ENCODE results near the gene LRRC8D.

LRRC8D gene

DNA sequence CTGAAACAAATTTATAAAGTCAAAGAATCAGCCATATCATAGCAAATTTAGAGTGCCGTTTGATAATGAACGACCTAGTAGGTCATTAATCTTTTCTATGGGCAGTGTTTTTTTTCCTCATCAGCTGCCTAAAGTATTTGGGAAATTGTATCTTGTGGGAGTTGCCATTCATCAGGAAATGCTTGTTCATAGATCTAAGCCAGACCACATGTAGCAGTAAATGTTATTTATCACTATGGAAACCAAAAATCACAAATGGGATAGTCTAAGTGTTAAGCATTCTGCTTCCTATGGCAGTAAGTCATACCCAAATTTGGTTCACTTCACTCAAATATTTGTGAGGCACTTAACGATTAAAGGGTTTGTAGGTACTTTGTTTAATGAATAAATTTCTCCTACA lies 52.9 kb downstream of the LRRC8D start:
- no peaks in the 10 kb centered on the region for H3K9me3 ChIP-seq (ENCODE audit: insufficient read depth, low read length)
- H3K9me2 ChIP-seq (replicated peaks; ENCODE audit: insufficient read depth, low read length), result no peaks in the 10 kb centered on the region
- no peak overlapping the region for H2AFZ ChIP-seq (ENCODE audit: low read depth, low read length, severe bottlenecking)
- no peak overlapping the region for H3K27ac ChIP-seq (ENCODE audit: low read depth, low read length)
- H3K9ac ChIP-seq (ENCODE audit: low read length), result no peak overlapping the region
- TF ChIP-seq EZH2phosphoT487 (conservative IDR thresholded peaks at IDR 0.05; ENCODE audit: low read length), result no peak
- TF ChIP-seq, protein P1, sequence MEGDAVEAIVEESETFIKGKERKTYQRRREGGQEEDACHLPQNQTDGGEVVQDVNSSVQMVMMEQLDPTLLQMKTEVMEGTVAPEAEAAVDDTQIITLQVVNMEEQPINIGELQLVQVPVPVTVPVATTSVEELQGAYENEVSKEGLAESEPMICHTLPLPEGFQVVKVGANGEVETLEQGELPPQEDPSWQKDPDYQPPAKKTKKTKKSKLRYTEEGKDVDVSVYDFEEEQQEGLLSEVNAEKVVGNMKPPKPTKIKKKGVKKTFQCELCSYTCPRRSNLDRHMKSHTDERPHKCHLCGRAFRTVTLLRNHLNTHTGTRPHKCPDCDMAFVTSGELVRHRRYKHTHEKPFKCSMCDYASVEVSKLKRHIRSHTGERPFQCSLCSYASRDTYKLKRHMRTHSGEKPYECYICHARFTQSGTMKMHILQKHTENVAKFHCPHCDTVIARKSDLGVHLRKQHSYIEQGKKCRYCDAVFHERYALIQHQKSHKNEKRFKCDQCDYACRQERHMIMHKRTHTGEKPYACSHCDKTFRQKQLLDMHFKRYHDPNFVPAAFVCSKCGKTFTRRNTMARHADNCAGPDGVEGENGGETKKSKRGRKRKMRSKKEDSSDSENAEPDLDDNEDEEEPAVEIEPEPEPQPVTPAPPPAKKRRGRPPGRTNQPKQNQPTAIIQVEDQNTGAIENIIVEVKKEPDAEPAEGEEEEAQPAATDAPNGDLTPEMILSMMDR (IDR thresholded peaks at IDR 0.05; ENCODE audit: insufficient read depth, low read length, poor library complexity, severe bottlenecking), result no peak
- H3K27me3 ChIP-seq (ENCODE audit: low read length), result no peaks in the 10 kb centered on the region
- H4K20me1 ChIP-seq (ENCODE audit: low read depth, low read length), result peaks cover 3% of the 10 kb centered on the region; the same call in 1 of the 2 replicates
- peaks cover 45% of the 10 kb centered on the region for H3K79me2 ChIP-seq (ENCODE audit: insufficient read depth, low read length)
- H3K4me2 ChIP-seq (ENCODE audit: low read depth, low read length, poor library complexity, severe bottlenecking), result no peak overlapping the region
- peaks cover 4% of the 10 kb centered on the region; the same call in 1 of the 2 replicates for H3K36me3 ChIP-seq (ENCODE audit: low read length)
- H3K4me3 ChIP-seq (ENCODE audit: insufficient read depth, low read length, poor library complexity, severe bottlenecking), result no peak overlapping the region
- no peaks in the 10 kb centered on the region for H3F3A ChIP-seq (ENCODE audit: insufficient read depth)

DNA sequence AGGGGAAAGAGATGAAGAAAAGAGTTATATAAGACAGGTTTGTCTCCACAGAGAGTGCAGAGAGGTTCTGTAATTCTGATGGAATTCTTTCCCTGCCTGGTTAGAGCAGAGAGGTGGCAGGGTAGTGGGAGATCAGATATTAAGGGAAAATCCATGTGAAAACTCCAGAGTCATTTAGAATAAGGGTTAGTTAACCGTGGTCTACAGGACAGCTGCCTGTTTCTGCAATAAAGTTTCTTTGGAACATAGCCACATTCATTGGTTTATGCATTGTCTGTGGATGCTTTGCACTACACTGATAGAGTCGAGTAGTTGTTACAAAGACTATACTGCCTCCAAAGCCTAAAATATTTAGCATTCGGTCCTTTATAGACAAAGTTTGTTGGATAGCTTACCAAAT lies 55.6 kb downstream of the LRRC8D start:
- Histone ChIP-seq H4K20me1 (ENCODE audit: low read depth, low read length) (peaks cover 3% of the 10 kb centered on the region; the same call in 1 of the 2 replicates), H3K4me2 (ENCODE audit: low read depth, low read length, poor library complexity, severe bottlenecking) (no peak overlapping the region), H3K27ac (ENCODE audit: low read depth, low read length) (no peak overlapping the region), H3F3A (ENCODE audit: insufficient read depth) (no peaks in the 10 kb centered on the region), H2AFZ (ENCODE audit: low read depth, low read length, severe bottlenecking) (no peak overlapping the region), H3K9me2 (replicated peaks; ENCODE audit: insufficient read depth, low read length) (no peaks in the 10 kb centered on the region), H3K4me3 (ENCODE audit: insufficient read depth, low read length, poor library complexity, severe bottlenecking) (no peak overlapping the region), H3K79me2 (ENCODE audit: insufficient read depth, low read length) (peaks cover 57% of the 10 kb centered on the region), H3K36me3 (ENCODE audit: low read length) (peaks cover 15% of the 10 kb centered on the region), H3K27me3 (ENCODE audit: low read length) (no peaks in the 10 kb centered on the region), H3K9me3 (ENCODE audit: insufficient read depth, low read length) (peaks cover 9% of the 10 kb centered on the region; the same call in 1 of the 2 replicates), H3K9ac (ENCODE audit: low read length) (no peak overlapping the region)
- TF ChIP-seq EZH2phosphoT487 (conservative IDR thresholded peaks at IDR 0.05; ENCODE audit: low read length), result no peak
- TF ChIP-seq, protein P1 (IDR thresholded peaks at IDR 0.05; ENCODE audit: insufficient read depth, low read length, poor library complexity, severe bottlenecking), result no peak

DNA sequence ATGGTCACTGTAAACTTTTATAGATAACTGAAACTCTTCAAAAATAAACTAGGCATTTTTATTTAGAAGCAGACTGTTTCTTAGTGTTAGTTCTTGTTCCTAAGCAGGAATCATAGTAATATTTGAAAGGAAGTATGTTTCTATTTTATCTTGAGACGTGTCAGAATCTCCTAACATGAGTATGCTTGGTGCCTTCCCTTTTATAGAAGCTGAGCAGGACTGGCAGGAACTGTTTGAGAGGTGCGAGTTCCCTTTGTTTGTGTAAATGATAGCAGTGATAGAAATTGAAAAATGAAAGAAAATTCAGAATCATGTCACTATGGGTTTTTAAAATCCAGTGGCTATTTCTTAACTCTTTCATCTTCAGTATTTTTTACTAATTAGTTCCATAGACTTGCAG lies 56.9 kb downstream of the LRRC8D start:
- no peak for TF ChIP-seq EZH2phosphoT487 (conservative IDR thresholded peaks at IDR 0.05; ENCODE audit: low read length)
- TF ChIP-seq, protein P1 (IDR thresholded peaks at IDR 0.05; ENCODE audit: insufficient read depth, low read length, poor library complexity, severe bottlenecking), result no peak
- no peak overlapping the region for H2AFZ ChIP-seq (ENCODE audit: low read depth, low read length, severe bottlenecking)
- no peak overlapping the region for H3K4me2 ChIP-seq (ENCODE audit: low read depth, low read length, poor library complexity, severe bottlenecking)
- no peaks in the 10 kb centered on the region for H3K9me2 ChIP-seq (replicated peaks; ENCODE audit: insufficient read depth, low read length)
- no peak overlapping the region for H3K9ac ChIP-seq (ENCODE audit: low read length)
- no peaks in the 10 kb centered on the region for H3F3A ChIP-seq (ENCODE audit: insufficient read depth)
- H3K27me3 ChIP-seq (ENCODE audit: low read length), result no peaks in the 10 kb centered on the region
- H4K20me1 ChIP-seq (ENCODE audit: low read depth, low read length), result no peaks in the 10 kb centered on the region; the same call in 1 of the 2 replicates
- H3K79me2 ChIP-seq (ENCODE audit: insufficient read depth, low read length), result peaks cover 59% of the 10 kb centered on the region
- H3K4me3 ChIP-seq (ENCODE audit: insufficient read depth, low read length, poor library complexity, severe bottlenecking), result no peak overlapping the region
- H3K27ac ChIP-seq (ENCODE audit: low read depth, low read length), result no peak overlapping the region
- peaks cover 14% of the 10 kb centered on the region; the same call in 1 of the 2 replicates for H3K9me3 ChIP-seq (ENCODE audit: insufficient read depth, low read length)
- H3K36me3 ChIP-seq (ENCODE audit: low read length), result peaks cover 18% of the 10 kb centered on the region

Measured in SU-DHL-6 (cell line).